Activated T-cell treated with anti-CD3 and anti-CD28 coated beads for 1 hour (primary cell): ENCODE measurements around the gene COLEC11.
"Not testable (repeated sequence)": the region's sequence is repeated elsewhere in the genome, so short reads cannot be mapped to it uniquely, and the experiment has no call there.

Source experiments
- DNase-seq: peaks from one replicate; pipeline ENCODE4 v3.0.0-alpha.2; 2020; ENCODE audit warnings: low read depth

The COLEC11 gene

GRCh38 chr2:3654531-3655225, 59.8 kb downstream of the COLEC11 start:
- DNase-seq: no peak

DNA sequence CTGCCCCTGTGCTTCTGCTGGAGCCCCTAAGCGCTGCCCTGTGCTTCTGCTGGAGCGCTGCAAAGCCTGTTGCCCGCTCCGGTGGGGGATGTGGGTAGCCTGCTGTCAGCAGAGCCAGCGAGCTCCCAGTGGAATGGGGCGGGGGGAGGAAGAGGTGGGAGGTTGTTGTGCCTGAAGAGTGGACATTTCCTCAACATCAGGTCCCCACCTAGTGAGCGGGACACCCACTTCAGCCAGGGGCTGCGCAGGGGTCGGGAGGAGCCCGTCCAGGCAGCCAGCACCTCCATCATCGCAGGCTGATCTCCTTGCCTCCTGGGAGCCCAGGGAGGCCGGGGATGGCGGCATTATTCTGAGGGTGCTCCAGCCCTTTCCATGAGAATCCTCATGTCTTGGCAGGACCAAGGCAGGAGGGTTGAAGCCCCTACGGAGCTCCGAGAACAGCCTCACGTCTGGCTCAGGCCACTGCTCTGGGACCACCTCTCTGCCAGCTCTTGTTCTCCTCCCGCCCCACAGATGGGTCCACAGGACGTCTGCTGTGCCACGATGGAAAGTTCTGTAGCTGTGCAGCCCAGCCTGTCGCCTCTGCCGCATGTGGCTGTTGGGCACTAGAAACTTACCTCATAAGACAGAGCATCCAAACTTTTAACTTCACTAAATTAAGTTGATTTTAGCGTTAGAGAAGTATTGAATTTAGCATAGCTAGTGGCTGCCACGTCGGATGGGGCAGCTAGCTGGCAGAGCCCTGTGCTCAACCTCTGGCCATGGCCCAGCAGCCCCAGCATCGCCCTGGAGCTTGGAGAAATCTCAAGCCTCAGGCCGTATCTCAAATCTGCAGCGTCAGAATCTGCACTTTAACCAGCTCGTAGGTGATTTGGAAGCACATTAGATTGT, 61.2 kb downstream of the COLEC11 start:
- no peak for DNase-seq

- DNase-seq: no peak
Observed at GRCh38 chr2:3656762-3657721, 62.1 kb downstream of the COLEC11 start.

DNA sequence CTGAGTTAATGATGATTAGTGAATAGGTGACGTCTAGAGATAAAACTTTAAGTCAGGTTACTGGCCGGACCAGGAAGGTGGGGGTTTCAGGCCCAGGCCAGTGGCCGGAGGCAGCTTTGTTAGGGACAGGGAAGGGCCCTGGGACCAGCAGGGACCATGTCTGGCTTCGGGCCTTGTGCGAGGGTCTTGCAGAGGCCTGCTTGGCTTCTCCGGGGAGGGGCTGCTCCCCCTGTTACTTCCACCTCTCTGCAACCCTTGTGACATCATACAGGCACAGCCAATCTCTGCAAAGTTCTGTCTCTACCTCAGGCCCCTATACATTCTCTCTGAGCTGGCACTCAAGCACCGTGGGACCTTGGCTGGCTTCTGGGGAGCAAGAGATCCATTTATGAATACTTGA, 63.0 kb downstream of the COLEC11 start, which contains the start of gene ALLC:
Gene ALLC, plus strand, starts transcription at position 320 of the 400 bp plus-strand sequence. CDS start 12,958 bp downstream, outside the sequence.
- DNase-seq: no peak

- no peak for DNase-seq
Observed at GRCh38 chr2:3659447-3660432, 64.8 kb downstream of the COLEC11 start.

- DNase-seq: not testable (repeated sequence)
Observed at GRCh38 chr2:3660640-3661039, 65.7 kb downstream of the COLEC11 start.

DNA sequence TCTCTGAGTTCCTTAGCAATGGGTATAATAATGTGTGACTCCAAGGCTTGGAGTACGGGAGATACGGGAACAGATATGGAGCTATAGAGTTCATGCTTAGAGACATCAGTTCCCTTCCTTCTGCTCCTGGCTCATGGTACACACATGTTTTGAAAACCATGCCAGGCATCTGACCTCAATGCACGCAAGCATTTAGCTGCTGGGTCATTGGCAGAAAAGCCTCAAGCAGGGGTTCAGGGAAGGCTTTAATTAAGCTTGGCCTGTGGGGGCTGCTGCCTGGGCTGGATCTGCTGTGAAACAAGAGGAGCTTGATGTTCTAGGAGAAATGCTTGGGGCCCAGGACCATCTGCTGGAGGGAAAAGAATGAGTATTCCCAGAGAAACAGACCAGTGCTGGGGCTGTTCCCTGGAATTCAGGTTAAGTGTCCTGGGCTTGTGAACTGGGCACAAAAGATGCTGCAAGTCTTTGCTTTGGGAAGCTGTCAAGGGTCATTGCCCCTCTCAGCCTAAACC, 66.3 kb downstream of the COLEC11 start:
- DNase-seq: no peak

DNA sequence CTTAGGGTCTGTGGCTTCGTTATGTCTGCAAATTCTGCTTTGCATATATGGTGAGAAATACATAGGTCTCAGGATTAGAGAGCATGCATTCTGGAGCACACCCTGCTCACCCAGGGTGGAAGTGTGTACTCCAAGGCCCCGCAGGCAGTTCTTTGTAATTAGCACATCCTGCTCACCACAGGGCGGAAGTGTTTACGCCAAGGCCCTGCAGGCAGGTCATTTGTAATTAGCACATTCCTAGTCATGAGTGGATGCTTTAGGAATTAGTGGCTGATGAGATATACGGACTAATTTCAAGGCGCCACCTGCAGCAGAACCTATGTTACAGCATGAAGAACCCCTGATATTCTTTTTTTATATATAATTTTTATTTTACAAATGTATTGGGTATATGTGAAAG, 67.3 kb downstream of the COLEC11 start:
- DNase-seq: no peak

DNA sequence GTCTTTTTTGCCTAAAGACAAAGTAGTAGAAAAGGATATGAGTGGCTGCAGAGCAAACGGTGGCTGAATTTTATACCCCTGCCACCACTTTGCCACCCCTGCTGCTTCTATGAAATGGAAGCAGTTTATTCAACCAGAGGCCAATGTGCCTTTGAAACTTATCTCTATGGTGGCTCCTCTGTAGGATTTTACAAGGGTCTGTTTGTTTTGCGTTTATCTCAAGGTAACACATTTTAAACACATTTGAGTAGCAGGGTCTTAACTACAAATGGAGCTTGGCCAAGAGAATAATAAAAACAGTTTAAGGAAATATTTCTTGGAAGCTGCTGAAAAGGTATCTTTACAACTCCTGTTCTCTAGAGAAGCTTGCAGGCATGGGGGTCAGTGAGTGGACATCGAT, 69.2 kb downstream of the COLEC11 start:
- DNase-seq: no peak

DNA sequence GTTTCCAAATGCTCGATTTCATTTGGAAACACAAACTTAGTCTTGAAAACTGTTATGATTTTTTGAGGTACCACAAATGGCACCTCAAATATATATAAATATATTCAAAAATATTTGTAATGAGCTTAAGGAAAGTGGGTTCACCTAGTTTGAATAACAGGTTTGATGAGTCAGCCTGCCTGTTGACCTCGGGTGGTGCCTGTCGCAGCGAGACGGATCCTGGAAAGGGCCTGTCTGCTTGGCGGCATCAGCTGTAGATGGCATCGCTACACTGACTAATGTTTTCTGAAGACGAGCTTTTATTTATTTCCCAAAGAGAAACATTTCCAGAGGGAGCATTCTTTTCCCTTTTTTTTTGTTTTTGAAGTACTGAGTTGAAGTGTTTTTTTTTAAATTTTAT, 70.0 kb downstream of the COLEC11 start:
- no peak for DNase-seq

GRCh38 chr2:3665886-3666612, 71.1 kb downstream of the COLEC11 start:
- no peak for DNase-seq

DNA sequence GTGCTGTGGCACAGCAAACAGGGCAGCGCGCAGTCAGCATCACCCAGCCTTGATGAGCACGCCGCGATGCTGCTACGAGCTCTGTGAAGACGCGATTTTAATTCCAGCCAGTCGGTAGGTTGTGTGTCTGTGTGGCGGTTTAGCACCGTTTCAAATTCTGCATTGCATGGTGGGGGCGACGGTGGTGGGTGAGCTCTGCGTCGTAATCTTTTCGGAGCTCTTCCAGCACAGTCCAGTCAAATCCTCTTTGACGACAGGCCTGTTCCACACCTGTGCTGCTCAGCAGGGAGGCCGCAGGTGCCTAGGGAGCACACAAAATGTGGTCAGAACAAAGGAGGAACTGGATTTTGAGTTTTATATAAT, 71.7 kb downstream of the COLEC11 start:
- DNase-seq: no peak

GRCh38 chr2:3667151-3667631, 72.3 kb downstream of the COLEC11 start:
- DNase-seq: no peak

DNA sequence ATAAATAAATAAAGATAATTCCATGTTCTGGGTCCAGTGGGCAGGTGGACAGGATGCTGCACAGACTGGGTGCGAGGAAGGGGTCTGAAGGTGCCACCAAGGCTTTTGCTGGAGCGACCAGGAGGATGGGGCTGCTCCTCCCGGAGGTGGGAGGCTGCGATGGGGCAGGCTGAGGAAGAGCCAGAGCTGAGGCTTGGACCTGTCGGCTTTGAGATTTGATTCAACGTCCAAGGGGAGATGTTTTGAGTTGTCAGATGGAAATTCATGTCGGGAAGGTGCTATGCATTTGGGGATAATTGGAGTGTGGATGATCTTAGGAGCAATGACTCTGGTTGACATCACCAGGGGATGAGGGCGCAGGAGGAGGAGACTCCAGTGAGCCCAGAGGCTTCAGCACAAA, 74.7 kb downstream of the COLEC11 start:
- DNase-seq: no peak

GRCh38 chr2:3670376-3670775, 75.5 kb downstream of the COLEC11 start:
- DNase-seq: no peak

DNA sequence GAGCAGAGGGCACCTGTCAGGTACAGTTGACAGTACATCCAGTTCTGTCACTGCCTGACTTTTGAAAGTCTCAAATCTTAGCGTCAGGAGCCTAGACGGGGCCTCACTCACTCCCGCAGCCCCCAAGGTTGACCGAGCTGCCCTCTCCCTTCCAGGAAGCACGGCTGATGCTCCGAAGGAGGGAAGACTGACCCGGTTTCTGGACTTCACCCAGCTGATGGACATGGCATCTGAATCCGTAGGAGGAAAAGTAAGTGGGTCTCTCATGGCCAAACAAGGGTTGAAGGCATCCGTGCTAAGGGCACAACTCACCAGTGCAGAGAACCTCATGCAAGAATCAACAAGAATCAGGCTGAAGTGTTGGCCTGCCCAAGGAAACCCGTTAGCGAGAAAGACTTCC, 76.0 kb downstream of the COLEC11 start:
- no peak for DNase-seq

DNA sequence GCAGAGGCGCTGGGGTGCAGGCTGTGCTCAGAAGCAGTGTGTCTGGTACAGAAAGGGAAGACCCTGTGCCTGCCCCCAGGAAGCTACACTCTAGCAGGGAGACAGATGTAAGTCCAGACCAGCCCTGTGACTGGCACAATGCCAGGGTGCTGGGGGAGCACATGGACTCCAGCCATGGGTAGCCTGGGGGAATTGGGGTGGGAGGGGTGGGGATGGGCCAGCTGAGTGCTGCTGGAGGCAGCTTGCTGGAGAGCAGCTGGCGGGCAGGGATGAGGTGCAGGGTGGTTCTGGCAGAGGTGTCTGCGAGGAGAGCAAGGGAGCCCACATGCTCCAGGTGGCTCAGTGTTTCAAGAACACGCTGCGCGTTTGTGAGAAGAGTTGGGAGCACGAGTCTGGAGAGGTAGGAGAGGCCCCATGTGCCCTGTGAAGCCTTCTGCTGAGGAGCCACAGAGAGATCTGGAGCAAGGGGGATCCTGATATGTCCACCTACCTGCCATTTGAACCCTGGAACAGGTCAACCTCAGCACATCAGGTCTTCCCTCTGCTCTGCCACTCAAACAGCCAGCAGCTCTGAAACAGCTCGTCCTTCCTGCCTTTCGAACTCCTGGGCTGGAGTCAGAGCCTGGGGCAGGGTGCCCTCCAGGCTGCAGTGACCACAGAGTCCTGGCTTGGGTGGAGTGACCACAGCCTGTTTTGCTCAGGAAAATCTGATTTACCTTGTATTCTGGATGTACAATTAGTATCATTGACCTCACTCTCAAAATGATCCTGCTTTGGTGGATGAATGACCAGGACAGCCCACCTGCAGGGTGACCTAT, 78.2 kb downstream of the COLEC11 start:
- no peak for DNase-seq

GRCh38 chr2:3674066-3674845, 79.3 kb downstream of the COLEC11 start:
- no peak for DNase-seq
